Dendritic cell treated with granulocyte-macrophage colony-stimulating factor and Interleukin-4, amounts not matched to agents 40 ng/mL and 50 ng/mL, for 4 days (primary cell): ENCODE data around the gene KRTAP9-9.

Experiments
- H3K27ac Mint-ChIP-seq: one replicate; pipeline ENCODE4 v1.8.0; 2022; ENCODE audit warnings: mild to moderate bottlenecking, mixed read lengths
- H3K27me3 Mint-ChIP-seq: one replicate; pipeline ENCODE4 v1.8.0; 2022; ENCODE audit warnings: mild to moderate bottlenecking, mixed read lengths
- H3K36me3 Mint-ChIP-seq: one replicate; pipeline ENCODE4 v1.8.0; 2022; ENCODE audit warnings: low read depth, mixed read lengths
- H3K4me1 Mint-ChIP-seq: one replicate; pipeline ENCODE4 v1.8.0; 2022; ENCODE audit warnings: low read depth, mixed read lengths
- H3K4me3 Mint-ChIP-seq: one replicate; pipeline ENCODE4 v1.8.0; 2022; ENCODE audit warnings: mild to moderate bottlenecking, moderate library complexity, mixed read lengths
- H3K9me3 Mint-ChIP-seq: one replicate; pipeline ENCODE4 v1.8.0; 2022; ENCODE audit warnings: mixed read lengths
- intact Hi-C: fragments of 100-400 bp; cut with micrococcal nuclease; formaldehyde crosslinking; loops from one replicate; pipeline ENCODE4 v1.15.0; 2022

Gene KRTAP9-9

GRCh38 chr17:41284546-41284945 lies 29.4 kb downstream of the KRTAP9-9 start:
- Mint-ChIP-seq H3K4me1 (peaks cover 15% of the 10 kb centered on the region), H3K4me3 (no peak overlapping the region), H3K27ac (no peak overlapping the region), H3K27me3 (peaks cover 1% of the 10 kb centered on the region), H3K36me3 (no peaks in the 10 kb centered on the region), H3K9me3 (no peaks in the 10 kb centered on the region)
- intact Hi-C loops = no loop called here

DNA sequence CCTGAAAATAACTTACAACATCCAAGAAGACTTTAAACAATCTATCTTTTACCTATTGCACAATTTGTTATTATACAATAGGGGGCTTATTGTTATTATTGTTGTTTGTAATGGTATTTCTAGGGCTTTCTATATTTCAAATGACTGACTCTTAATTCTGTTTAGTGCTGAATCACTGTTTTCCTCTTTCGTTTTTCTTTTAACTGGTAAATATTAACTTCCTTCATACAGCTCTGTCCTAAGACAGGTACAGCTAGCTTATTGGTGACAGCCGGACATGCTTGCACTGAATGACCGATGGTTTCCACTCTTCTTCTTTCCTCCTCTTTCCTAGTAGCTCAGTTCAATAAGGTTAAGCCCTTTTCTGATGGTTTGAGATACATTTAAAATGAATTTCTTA lies 31.9 kb downstream of the KRTAP9-9 start:
- H3K36me3 Mint-ChIP-seq = no peaks in the 10 kb centered on the region
- H3K4me1 Mint-ChIP-seq = peaks cover 15% of the 10 kb centered on the region
- H3K27ac Mint-ChIP-seq = no peak overlapping the region
- intact Hi-C loops = no loop called here
- H3K27me3 Mint-ChIP-seq = peaks cover 1% of the 10 kb centered on the region
- H3K9me3 Mint-ChIP-seq = no peaks in the 10 kb centered on the region
- H3K4me3 Mint-ChIP-seq = no peak overlapping the region

- H3K36me3 Mint-ChIP-seq = no peaks in the 10 kb centered on the region
- peaks cover 4% of the 10 kb centered on the region for H3K27me3 Mint-ChIP-seq
- H3K4me1 Mint-ChIP-seq = no peaks in the 10 kb centered on the region
- H3K27ac Mint-ChIP-seq = no peak overlapping the region
- no peak overlapping the region for H3K4me3 Mint-ChIP-seq
- H3K9me3 Mint-ChIP-seq = no peaks in the 10 kb centered on the region
- intact Hi-C loops = no loop called here
Measured at GRCh38 chr17:41294016-41294415, 38.8 kb downstream of the KRTAP9-9 start.

DNA sequence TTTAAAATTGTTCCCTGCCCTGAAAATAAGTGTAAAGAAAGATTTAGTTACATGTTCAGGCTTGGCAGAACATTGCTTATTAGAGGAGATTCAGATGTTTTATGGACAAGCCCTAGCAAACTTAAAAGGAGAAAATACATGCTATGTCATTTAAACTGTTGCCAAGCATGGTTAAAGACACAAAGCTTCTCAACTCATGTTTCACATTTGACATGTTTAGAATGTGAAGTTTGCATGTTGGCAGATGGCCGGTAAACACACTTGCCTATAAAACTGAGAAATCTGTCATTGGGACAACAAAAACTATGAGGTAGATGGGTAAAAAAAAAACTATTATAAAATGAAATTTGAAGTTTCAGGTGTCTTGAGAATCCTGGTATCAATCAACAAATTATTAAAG lies 41.7 kb downstream of the KRTAP9-9 start:
- peaks cover 4% of the 10 kb centered on the region for H3K27me3 Mint-ChIP-seq
- H3K27ac Mint-ChIP-seq = no peak overlapping the region
- H3K36me3 Mint-ChIP-seq = no peaks in the 10 kb centered on the region
- H3K9me3 Mint-ChIP-seq = no peaks in the 10 kb centered on the region
- intact Hi-C loops = no loop called here
- H3K4me1 Mint-ChIP-seq = no peaks in the 10 kb centered on the region
- H3K4me3 Mint-ChIP-seq = no peak overlapping the region

- no peak overlapping the region for H3K4me3 Mint-ChIP-seq
- intact Hi-C loops = no loop called here
Measured at GRCh38 chr17:41298458-41299135, 43.4 kb downstream of the KRTAP9-9 start.

DNA sequence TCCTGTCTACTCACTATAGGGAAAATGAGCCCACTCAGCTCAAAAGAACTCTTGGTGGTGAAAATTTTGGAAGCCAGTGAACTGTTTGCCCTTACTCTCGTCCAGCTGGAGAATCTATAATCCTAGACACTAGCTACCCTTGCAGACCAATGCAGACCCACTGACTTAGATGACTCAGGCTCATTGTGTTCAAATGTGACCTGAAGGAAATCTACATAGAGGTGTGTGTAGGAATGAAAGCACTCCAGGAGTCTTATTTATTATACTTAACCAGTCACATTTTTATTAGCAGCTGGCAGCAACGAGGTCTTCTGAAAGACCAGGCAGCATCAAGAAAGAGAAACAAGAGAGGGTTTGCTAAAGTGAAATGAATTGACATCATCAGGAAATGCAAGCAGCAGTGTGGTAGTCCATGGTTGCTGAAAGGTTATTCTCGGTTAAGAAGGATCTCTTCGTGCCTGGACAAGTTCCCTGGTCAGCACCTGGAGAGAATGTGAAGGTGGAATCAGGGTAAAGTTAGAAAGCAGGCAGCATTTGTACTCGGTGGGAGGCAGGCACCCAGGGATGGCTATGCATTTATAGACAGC lies 46.1 kb downstream of the KRTAP9-9 start:
- H3K4me3 Mint-ChIP-seq = no peak overlapping the region
- H3K9me3 Mint-ChIP-seq = peaks cover under 1% of the 10 kb centered on the region
- H3K27me3 Mint-ChIP-seq = peaks cover 1% of the 10 kb centered on the region
- no peak overlapping the region for H3K27ac Mint-ChIP-seq
- H3K36me3 Mint-ChIP-seq = no peaks in the 10 kb centered on the region
- peaks cover 14% of the 10 kb centered on the region for H3K4me1 Mint-ChIP-seq
- intact Hi-C loops = no loop called here

More at GRCh38 chr17:41298458-41299135, 43.4 kb downstream of the KRTAP9-9 start:
- H3K27ac Mint-ChIP-seq = no peak overlapping the region
- H3K9me3 Mint-ChIP-seq = no peaks in the 10 kb centered on the region
- peaks cover 4% of the 10 kb centered on the region for H3K27me3 Mint-ChIP-seq
- peaks cover 11% of the 10 kb centered on the region for H3K4me1 Mint-ChIP-seq
- no peaks in the 10 kb centered on the region for H3K36me3 Mint-ChIP-seq

DNA sequence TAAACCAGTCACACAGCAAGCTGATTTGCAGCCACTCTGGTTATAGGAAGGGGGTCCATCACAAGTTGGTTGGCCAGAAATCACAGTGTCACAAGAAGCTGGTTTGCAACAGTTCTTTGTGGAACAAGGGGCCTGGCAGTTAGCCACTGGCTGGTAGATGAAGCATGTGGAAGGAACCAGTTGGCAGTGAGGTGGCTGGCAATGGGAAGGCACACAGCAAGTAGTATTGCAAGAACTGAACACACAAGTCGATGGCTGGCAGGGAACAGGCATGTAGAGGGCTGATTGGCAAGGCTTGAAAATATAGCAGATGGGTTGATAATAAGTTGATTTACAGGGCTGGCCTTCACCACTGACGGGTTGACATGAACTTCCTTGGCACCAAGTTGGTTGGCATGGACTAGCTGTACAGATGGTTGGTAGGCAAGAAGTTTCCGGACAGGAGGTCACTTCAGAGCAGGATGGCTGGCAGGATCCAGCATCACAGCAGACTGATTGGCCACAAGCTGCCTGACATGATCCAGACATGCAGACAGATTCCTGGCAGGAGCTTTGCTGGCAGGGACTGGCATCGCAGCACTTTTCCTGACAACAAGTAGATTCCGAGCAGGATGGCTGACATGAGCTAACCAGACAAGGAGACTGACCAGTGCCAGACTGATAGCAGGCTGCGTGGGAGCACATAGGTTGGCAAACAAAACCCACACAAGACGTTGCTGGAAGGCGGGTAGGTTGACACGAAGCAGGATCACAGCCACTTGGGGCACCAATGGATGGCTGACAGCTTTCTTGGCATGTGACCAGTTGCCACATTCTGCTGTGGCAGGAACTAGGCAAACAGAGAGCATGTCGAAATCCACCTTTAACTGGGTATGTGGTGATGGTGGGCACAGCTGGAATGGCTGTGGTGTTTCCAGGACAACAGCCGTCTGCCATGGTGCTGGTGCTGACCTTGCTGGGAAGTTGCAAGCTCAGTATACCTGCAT lies 47.0 kb downstream of the KRTAP9-9 start, which contains the start of gene KRTAP29-1:
TSS of gene KRTAP29-1 (minus strand) at position 936 of the 986 bp plus-strand sequence. CDS start at position 936, 0 bp downstream.
- Mint-ChIP-seq H3K4me1 (peaks cover 14% of the 10 kb centered on the region), H3K9me3 (peaks cover 9% of the 10 kb centered on the region), H3K36me3 (no peaks in the 10 kb centered on the region), H3K27me3 (peaks cover 3% of the 10 kb centered on the region), H3K4me3 (no peak within 1 kb of the TSS), H3K27ac (no peak within 1 kb of the TSS)
- intact Hi-C loops = no loop called here

GRCh38 chr17:41302981-41303380 lies 47.8 kb downstream of the KRTAP9-9 start:
- intact Hi-C loops = no loop called here
- no peak overlapping the region for H3K4me3 Mint-ChIP-seq
- H3K27me3 Mint-ChIP-seq = peaks cover 6% of the 10 kb centered on the region
- H3K4me1 Mint-ChIP-seq = peaks cover 20% of the 10 kb centered on the region
- no peak overlapping the region for H3K27ac Mint-ChIP-seq
- peaks cover 17% of the 10 kb centered on the region for H3K9me3 Mint-ChIP-seq
- H3K36me3 Mint-ChIP-seq = no peaks in the 10 kb centered on the region

DNA sequence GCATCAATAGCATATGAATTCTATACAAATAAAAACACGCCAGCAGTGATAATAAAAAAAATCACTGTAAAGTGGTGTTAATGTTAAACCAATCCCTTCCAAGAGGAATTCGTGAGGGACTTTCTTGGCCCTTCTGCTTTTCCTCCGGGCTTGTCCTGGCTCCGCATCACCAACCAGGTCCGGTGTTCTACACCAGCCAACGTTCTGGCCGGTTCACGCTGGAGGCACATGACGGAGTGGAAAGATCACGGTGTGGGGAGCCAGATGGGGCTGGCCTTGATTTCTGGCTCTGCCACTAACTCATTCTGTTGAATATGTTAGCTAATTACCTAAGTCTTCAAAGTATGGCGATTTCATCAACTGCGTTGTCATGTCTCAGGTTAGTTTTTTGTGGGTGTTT lies 48.9 kb downstream of the KRTAP9-9 start:
- intact Hi-C loops = no loop called here
- Mint-ChIP-seq H3K27me3 (peaks cover 5% of the 10 kb centered on the region), H3K36me3 (no peaks in the 10 kb centered on the region), H3K4me3 (no peak overlapping the region), H3K27ac (no peak overlapping the region), H3K4me1 (peaks cover 31% of the 10 kb centered on the region), H3K9me3 (peaks cover 20% of the 10 kb centered on the region)
